GM18508 (cell line): ENCODE data around the gene TRIM28.
"Not testable (repeated sequence)": the region's sequence is repeated elsewhere in the genome, so short reads cannot be mapped to it uniquely, and the experiment has no call there.

Experiments
- ATAC-seq: cut with Tn5 transposase; IDR thresholded peaks from one replicate; pipeline ENCODE4 v1.9.1; 2021; ENCODE audit warnings: moderate number of reproducible peaks; ENCODE audit not compliant: insufficient read depth, unreplicated experiment

Gene TRIM28

GRCh38 chr19:58572818-58573657, 29.2 kb downstream of the TRIM28 start, which contains the start of gene MZF1:
Gene MZF1, minus strand, starts transcription at chr19:58573335. Its CDS starts 1,946 bp downstream, at chr19:58571389.
- peak; percentile 43 for ATAC-seq

- no peak for ATAC-seq
Measured at GRCh38 chr19:58573658-58574164, 29.8 kb downstream of the TRIM28 start.

GRCh38 chr19:58575183-58576041, 31.5 kb downstream of the TRIM28 start:
- peak; percentile 29 for ATAC-seq

- ATAC-seq = not testable (repeated sequence)
Measured at GRCh38 chr19:58577581-58577980, 33.7 kb downstream of the TRIM28 start.

GRCh38 chr19:58578012-58578925, 34.4 kb downstream of the TRIM28 start:
- no peak for ATAC-seq

GRCh38 chr19:58579473-58580142, 35.7 kb downstream of the TRIM28 start:
- ATAC-seq = no peak

- ATAC-seq = no peak
Measured at GRCh38 chr19:58581227-58582141, 37.6 kb downstream of the TRIM28 start.

- no peak for ATAC-seq
Measured at GRCh38 chr19:58582985-58583384, 39.1 kb downstream of the TRIM28 start.

- no peak for ATAC-seq
Measured at GRCh38 chr19:58584498-58585441, 40.9 kb downstream of the TRIM28 start.

GRCh38 chr19:58585442-58586132, 41.7 kb downstream of the TRIM28 start:
- no peak for ATAC-seq

GRCh38 chr19:58586133-58586765, 42.4 kb downstream of the TRIM28 start:
- no peak for ATAC-seq
